Parathyroid adenoma (tissue), 2 donors: ENCODE data around the gene SLC52A1.

Experiments
- H2AFZ ChIP-seq: fragments of 300-600 bp; sonication (generic); one replicate; pipeline ENCODE4 v1.7.0; 2017; ENCODE audit warnings: antibody characterized with exemption, mild to moderate bottlenecking
- H3K27ac ChIP-seq: fragments of 300-600 bp; sonication (generic); one replicate; pipeline ENCODE4 v1.7.0; 2017
- H3K27me3 ChIP-seq: fragments of 300-600 bp; sonication (generic); one replicate; pipeline ENCODE4 v1.7.0; 2017; ENCODE audit warnings: low read length; ENCODE audit not compliant: control insufficient read depth, insufficient read depth
- H3K36me3 ChIP-seq: fragments of 300-600 bp; sonication (generic); one replicate; pipeline ENCODE4 v1.7.0; 2017; ENCODE audit warnings: low read length; ENCODE audit not compliant: control insufficient read depth, insufficient read depth
- H3K4me1 ChIP-seq: fragments of 300-600 bp; sonication (generic); one replicate; pipeline ENCODE4 v1.7.0; 2017; ENCODE audit warnings: control low read depth
- H3K4me2 ChIP-seq: fragments of 300-600 bp; sonication (generic); one replicate; pipeline ENCODE4 v1.7.0; 2017; ENCODE audit warnings: low read length
- H3K4me3 ChIP-seq: fragments of 300-600 bp; sonication (generic); one replicate; pipeline ENCODE4 v1.7.0; 2017; ENCODE audit warnings: low read depth, low read length
- H3K79me2 ChIP-seq: fragments of 300-600 bp; sonication (generic); one replicate; pipeline ENCODE4 v1.7.0; 2017; ENCODE audit warnings: control low read depth
- H3K9ac ChIP-seq: fragments of 300-600 bp; sonication (generic); one replicate; pipeline ENCODE4 v1.7.0; 2017; ENCODE audit warnings: mild to moderate bottlenecking
- H3K9me3 ChIP-seq: fragments of 300-600 bp; sonication (generic); one replicate; pipeline ENCODE4 v1.7.0; 2017; ENCODE audit warnings: low read length; ENCODE audit not compliant: control insufficient read depth
- CTCF ChIP-seq: fragments of 300-600 bp; sonication (generic); IDR thresholded peaks from one replicate; pipeline ENCODE4 v1.7.0; 2017; ENCODE audit warnings: antibody characterized with exemption, mild to moderate bottlenecking
- donor health status: primary hyperparathyroidism.

The SLC52A1 gene

GRCh38 chr17:5014357-5014756 is 20.9 kb downstream of the SLC52A1 start:
- H3K4me1 ChIP-seq: no peaks in the 10 kb centered on the region
- no peak overlapping the region for H3K4me3 ChIP-seq
- H3K9me3 ChIP-seq: no peaks in the 10 kb centered on the region
- no peak overlapping the region for H2AFZ ChIP-seq
- no peak for TF ChIP-seq CTCF
- H3K27me3 ChIP-seq: no peaks in the 10 kb centered on the region
- H3K79me2 ChIP-seq: no peaks in the 10 kb centered on the region
- no peak overlapping the region for H3K9ac ChIP-seq
- no peaks in the 10 kb centered on the region for H3K36me3 ChIP-seq
- no peak overlapping the region for H3K4me2 ChIP-seq
- H3K27ac ChIP-seq: no peak overlapping the region

GRCh38 chr17:5011928-5012327 is 23.3 kb downstream of the SLC52A1 start:
- no peak for TF ChIP-seq CTCF
- H3K4me2 ChIP-seq: no peak overlapping the region
- H3K36me3 ChIP-seq: no peaks in the 10 kb centered on the region
- no peaks in the 10 kb centered on the region for H3K79me2 ChIP-seq
- H3K27me3 ChIP-seq: no peaks in the 10 kb centered on the region
- no peak overlapping the region for H2AFZ ChIP-seq
- H3K9ac ChIP-seq: no peak overlapping the region
- H3K4me1 ChIP-seq: no peaks in the 10 kb centered on the region
- no peaks in the 10 kb centered on the region for H3K9me3 ChIP-seq
- no peak overlapping the region for H3K27ac ChIP-seq
- H3K4me3 ChIP-seq: no peak overlapping the region

GRCh38 chr17:5003214-5003867 is 31.9 kb downstream of the SLC52A1 start:
- Histone ChIP-seq H3K9ac (no peak overlapping the region), H3K4me3 (no peak overlapping the region), H3K27me3 (no peaks in the 10 kb centered on the region), H3K4me2 (no peak overlapping the region), H3K4me1 (no peaks in the 10 kb centered on the region), H3K9me3 (no peaks in the 10 kb centered on the region), H3K79me2 (no peaks in the 10 kb centered on the region), H3K27ac (no peak overlapping the region), H3K36me3 (no peaks in the 10 kb centered on the region), H2AFZ (no peak overlapping the region)
- TF ChIP-seq CTCF: no peak

- H3K4me2 ChIP-seq: peak overlapping the region; percentile 43
- no peak for TF ChIP-seq CTCF
- no peaks in the 10 kb centered on the region for H3K79me2 ChIP-seq
- H3K4me3 ChIP-seq: peak overlapping the region; percentile 7
- H3K4me1 ChIP-seq: no peaks in the 10 kb centered on the region
- H3K9ac ChIP-seq: no peak overlapping the region
- no peaks in the 10 kb centered on the region for H3K27me3 ChIP-seq
- no peak overlapping the region for H3K27ac ChIP-seq
- no peak overlapping the region for H2AFZ ChIP-seq
- H3K36me3 ChIP-seq: no peaks in the 10 kb centered on the region
- H3K9me3 ChIP-seq: no peaks in the 10 kb centered on the region
Measured at GRCh38 chr17:5002121-5002788, 33.0 kb downstream of the SLC52A1 start.

- Histone ChIP-seq H3K4me2 (peak overlapping the region; percentile 14), H3K79me2 (no peaks in the 10 kb centered on the region), H3K27ac (no peak overlapping the region), H3K4me3 (no peak overlapping the region), H3K4me1 (peaks cover 5% of the 10 kb centered on the region), H2AFZ (no peak overlapping the region), H3K36me3 (no peaks in the 10 kb centered on the region), H3K9me3 (no peaks in the 10 kb centered on the region), H3K27me3 (no peaks in the 10 kb centered on the region), H3K9ac (no peak overlapping the region)
- TF ChIP-seq CTCF: no peak
Measured at GRCh38 chr17:5000237-5000639, 35.0 kb downstream of the SLC52A1 start.
